ENCODE measurements around the gene CDC42.

DNA sequence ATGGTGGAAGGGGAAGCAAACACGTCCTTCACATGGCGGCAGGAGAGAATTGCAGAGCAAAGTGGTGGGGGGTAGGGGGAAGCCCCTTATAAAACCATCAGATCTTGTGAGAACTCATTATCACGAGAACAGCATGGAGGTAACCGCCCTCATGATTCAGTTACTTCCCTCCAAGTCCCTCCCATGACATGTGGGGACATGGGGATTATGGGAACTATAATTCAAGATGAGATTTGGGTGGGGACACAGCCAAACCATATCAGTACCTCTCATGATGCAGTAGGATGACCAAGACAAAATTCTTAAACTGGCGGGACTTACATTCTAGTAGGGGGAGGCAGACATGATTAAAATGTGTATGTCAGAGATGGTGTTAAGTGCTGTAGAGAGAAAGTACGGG is 51.6 kb downstream of the CDC42 start:
- TF ChIP-seq CTCF (conservative IDR thresholded peaks at IDR 0.05; ENCODE audit: low read depth, low read length) (no peak), EZH2 (IDR thresholded peaks at IDR 0.05; ENCODE audit: borderline replicate concordance, low read depth, low read length, poor library complexity, severe bottlenecking) (no peak)
